Breast epithelium (tissue), 3 donors: ENCODE measurements around the gene CLPX.

Experiments
- POLR2A ChIP-seq: fragments of 450-650 bp; IDR thresholded peaks from one replicate; pipeline ENCODE4 v1.6.1; 2016; ENCODE audit warnings: antibody characterized with exemption, mild to moderate bottlenecking, moderate library complexity
- POLR2AphosphoS5 ChIP-seq, 3 donors: sonication (generic); formaldehyde crosslinking; IDR thresholded peaks; one replicate each; pipeline ENCODE4 v1.6.1; 2017; ENCODE audit warnings: antibody characterized with exemption in 3 of 3
- TF ChIP-seq, protein P1 (sequence below), 3 donors: fragments of 450-650 bp; IDR thresholded peaks; one replicate each; pipeline ENCODE4 v1.5.1; 2016 to 2017; ENCODE audit warnings: antibody characterized with exemption in 3 of 3, mild to moderate bottlenecking in 3 of 3, moderate library complexity in 3 of 3

DNA sequence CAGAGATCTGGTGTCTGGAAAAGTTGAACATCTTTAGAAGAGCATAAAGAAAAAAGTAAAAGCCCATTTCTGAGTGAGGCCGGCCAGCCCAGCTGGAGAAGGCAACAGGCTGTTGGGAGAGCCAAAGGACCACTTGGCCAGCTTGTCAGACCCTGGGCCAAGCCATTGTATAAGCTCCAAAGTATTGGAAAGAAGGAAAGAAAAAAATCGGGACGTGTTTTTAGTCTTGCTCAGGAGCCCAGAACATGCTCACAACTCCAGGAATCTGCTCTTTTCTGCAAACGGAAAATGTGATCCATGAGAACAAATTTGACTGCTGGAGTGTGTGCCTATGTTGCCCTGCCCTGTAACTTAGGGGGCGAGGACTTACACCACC lies 10.4 kb upstream of the CLPX start:
- TF ChIP-seq POLR2A = no peak
- TF ChIP-seq, protein P1, sequence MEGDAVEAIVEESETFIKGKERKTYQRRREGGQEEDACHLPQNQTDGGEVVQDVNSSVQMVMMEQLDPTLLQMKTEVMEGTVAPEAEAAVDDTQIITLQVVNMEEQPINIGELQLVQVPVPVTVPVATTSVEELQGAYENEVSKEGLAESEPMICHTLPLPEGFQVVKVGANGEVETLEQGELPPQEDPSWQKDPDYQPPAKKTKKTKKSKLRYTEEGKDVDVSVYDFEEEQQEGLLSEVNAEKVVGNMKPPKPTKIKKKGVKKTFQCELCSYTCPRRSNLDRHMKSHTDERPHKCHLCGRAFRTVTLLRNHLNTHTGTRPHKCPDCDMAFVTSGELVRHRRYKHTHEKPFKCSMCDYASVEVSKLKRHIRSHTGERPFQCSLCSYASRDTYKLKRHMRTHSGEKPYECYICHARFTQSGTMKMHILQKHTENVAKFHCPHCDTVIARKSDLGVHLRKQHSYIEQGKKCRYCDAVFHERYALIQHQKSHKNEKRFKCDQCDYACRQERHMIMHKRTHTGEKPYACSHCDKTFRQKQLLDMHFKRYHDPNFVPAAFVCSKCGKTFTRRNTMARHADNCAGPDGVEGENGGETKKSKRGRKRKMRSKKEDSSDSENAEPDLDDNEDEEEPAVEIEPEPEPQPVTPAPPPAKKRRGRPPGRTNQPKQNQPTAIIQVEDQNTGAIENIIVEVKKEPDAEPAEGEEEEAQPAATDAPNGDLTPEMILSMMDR (IDR thresholded peaks at IDR 0.05) = no peak
- no peak for TF ChIP-seq POLR2AphosphoS5 (IDR thresholded peaks at IDR 0.05)
